HG02798 (cell line): ENCODE measurements around the gene NOX1.

Source experiments
- ATAC-seq: cut with Tn5 transposase; IDR thresholded peaks from one replicate; pipeline ENCODE4 v1.9.1; 2021; ENCODE audit warnings: mild to moderate bottlenecking; ENCODE audit not compliant: unreplicated experiment, poor library complexity

Gene NOX1

GRCh38 chrX:100874325-100874724, at the start of gene NOX1:
NOX1 (minus strand) TSS chrX:100874359; CDS start chrX:100874139, 220 bp downstream.
- no peak for ATAC-seq

- ATAC-seq, result no peak
Measured at GRCh38 chrX:100915562-100915961, 41.4 kb upstream of the NOX1 start.

GRCh38 chrX:100913111-100913510, 39.0 kb upstream of the NOX1 start:
- no peak for ATAC-seq

- no peak for ATAC-seq
Measured at GRCh38 chrX:100911731-100912130, 37.6 kb upstream of the NOX1 start.

- no peak for ATAC-seq
Measured at GRCh38 chrX:100905620-100906019, 31.5 kb upstream of the NOX1 start.

- no peak for ATAC-seq
Measured at GRCh38 chrX:100904433-100904832, 30.3 kb upstream of the NOX1 start.

GRCh38 chrX:100895365-100896075, 21.4 kb upstream of the NOX1 start:
- ATAC-seq, result peak; percentile 52

GRCh38 chrX:100883654-100884053, 9.5 kb upstream of the NOX1 start:
- no peak for ATAC-seq

GRCh38 chrX:100880368-100880767, 6.2 kb upstream of the NOX1 start:
- no peak for ATAC-seq

GRCh38 chrX:100871594-100872560, 2.3 kb downstream of the NOX1 start:
- ATAC-seq, result no peak

- ATAC-seq, result no peak
Measured at GRCh38 chrX:100870527-100870926, 3.6 kb downstream of the NOX1 start.

GRCh38 chrX:100868273-100868672, 5.9 kb downstream of the NOX1 start:
- no peak for ATAC-seq

- ATAC-seq, result no peak
Measured at GRCh38 chrX:100864657-100865391, 9.3 kb downstream of the NOX1 start.

GRCh38 chrX:100863326-100863864, 10.8 kb downstream of the NOX1 start:
- ATAC-seq, result no peak

- no peak for ATAC-seq
Measured at GRCh38 chrX:100852810-100853209, 21.3 kb downstream of the NOX1 start.

- no peak for ATAC-seq
Measured at GRCh38 chrX:100850317-100850716, 23.8 kb downstream of the NOX1 start.

- ATAC-seq, result no peak
Measured at GRCh38 chrX:100831219-100831946, 42.8 kb downstream of the NOX1 start.

GRCh38 chrX:100830547-100830946, 43.6 kb downstream of the NOX1 start:
- ATAC-seq, result peak; percentile 37

GRCh38 chrX:100830143-100830542, 44.0 kb downstream of the NOX1 start:
- ATAC-seq, result peak; percentile 52

- peak; percentile 73 for ATAC-seq
Measured at GRCh38 chrX:100829730-100830129, 44.4 kb downstream of the NOX1 start.
